Lung (tissue), 12 donors: Measurements from ENCODE around the gene TACR2. TPM values are rescaled to one million over a fixed set of nuclear protein-coding genes. Genes with fewer than 3 reads are reported as not detected.
A peak's percentile ranks its signal among the peaks of the same experiment; 100 is the strongest.

Experiments used
- ATAC-seq: fragments of 200-7000 bp; cut with Tn5 transposase; one replicate; pipeline ENCODE4 v1.9.1; 2020; ENCODE audit warnings: moderate number of reproducible peaks; ENCODE audit not compliant: insufficient read depth, low FRiP score
- DNase-seq, 3 donors: peaks; one replicate each; pipeline ENCODE4 v3.0.0-alpha.2; 2013 to 2017
- H3K27ac ChIP-seq, 2 donors: one replicate each; pipeline ENCODE4 v1.5.1; 2013; ENCODE audit warnings: mild to moderate bottlenecking in 2 of 2, moderate library complexity in 2 of 2, control low read depth in 1 of 2, inconsistent platforms in 1 of 2, low read depth in 1 of 2, low read length in 1 of 2
- H3K27me3 ChIP-seq, 3 donors: one replicate each; pipeline ENCODE4 v1.5.1; 2013; ENCODE audit warnings: low read length in 2 of 3; ENCODE audit not compliant: control insufficient read depth in 3 of 3, insufficient read depth in 3 of 3
- H3K36me3 ChIP-seq, 4 donors: one replicate each; pipeline ENCODE4 v1.5.1; 2013; ENCODE audit warnings: low read length in 4 of 4, mild to moderate bottlenecking in 1 of 4, moderate library complexity in 1 of 4; ENCODE audit not compliant: control insufficient read depth in 4 of 4, insufficient read depth in 4 of 4
- H3K4me1 ChIP-seq, 5 donors: one replicate each; pipeline ENCODE4 v1.5.1; 2013; ENCODE audit warnings: low read length in 5 of 5, mild to moderate bottlenecking in 2 of 5, moderate library complexity in 1 of 5; ENCODE audit not compliant: control insufficient read depth in 5 of 5, insufficient read depth in 5 of 5
- H3K4me3 ChIP-seq: one replicate; pipeline ENCODE4 v1.5.1; 2013; ENCODE audit warnings: mild to moderate bottlenecking, control low read depth, moderate library complexity
- H3K9ac ChIP-seq, 2 donors: one replicate each; pipeline ENCODE4 v1.5.1; 2013; ENCODE audit warnings: low read length in 2 of 2, control low read depth in 1 of 2; ENCODE audit not compliant: insufficient read depth in 1 of 2
- H3K9me3 ChIP-seq, 4 donors: one replicate each; pipeline ENCODE4 v1.5.1; 2013; ENCODE audit warnings: low read length in 3 of 4, mild to moderate bottlenecking in 1 of 4, moderate library complexity in 1 of 4; ENCODE audit not compliant: control insufficient read depth in 4 of 4, insufficient read depth in 3 of 4
- WGBS, 2 donors: extraction: QIAGEN DNeasy Blood & Tissue Kit; methylation state at CpG; one replicate each; pipeline ENCODE4 v1.1.7; 2013; 5-methylcytosine and 5-hydroxymethylcytosine counted together
- polyA plus RNA-seq, 2 donors: library from polyadenylated mRNA; stranded (reverse); fragments of 200-250 nt; gene quantifications; one replicate each; pipeline ENCODE4 v1.2.1, GENCODE V29; 2013
- total RNA-seq, 2 donors: library from RNA; depleted of rRNA in 1 of 2; stranded (reverse); fragments of >200 nt in 1 of 2; gene quantifications; one replicate each; pipeline ENCODE4 v1.2.1, GENCODE V29; 2014 to 2021
- TF ChIP-seq, protein P1 (sequence below): IDR thresholded peaks from 2 replicates; pipeline ENCODE4 v1.5.1; 2012; ENCODE audit warnings: mild to moderate bottlenecking; ENCODE audit errors: control extremely low read depth, extremely low read depth
- donor health status: control.
- donor health status: control.
- donor health status: Bipolar disorder and iron deficiency.
- donor health status: healthy.
- donor health status: DM: yes; HTN: yes; CAD: no.

The TACR2 gene
- total and polyA plus RNA-seq, 4 donors = 0.28 to 0.83 (median 0.50) TPM

DNA sequence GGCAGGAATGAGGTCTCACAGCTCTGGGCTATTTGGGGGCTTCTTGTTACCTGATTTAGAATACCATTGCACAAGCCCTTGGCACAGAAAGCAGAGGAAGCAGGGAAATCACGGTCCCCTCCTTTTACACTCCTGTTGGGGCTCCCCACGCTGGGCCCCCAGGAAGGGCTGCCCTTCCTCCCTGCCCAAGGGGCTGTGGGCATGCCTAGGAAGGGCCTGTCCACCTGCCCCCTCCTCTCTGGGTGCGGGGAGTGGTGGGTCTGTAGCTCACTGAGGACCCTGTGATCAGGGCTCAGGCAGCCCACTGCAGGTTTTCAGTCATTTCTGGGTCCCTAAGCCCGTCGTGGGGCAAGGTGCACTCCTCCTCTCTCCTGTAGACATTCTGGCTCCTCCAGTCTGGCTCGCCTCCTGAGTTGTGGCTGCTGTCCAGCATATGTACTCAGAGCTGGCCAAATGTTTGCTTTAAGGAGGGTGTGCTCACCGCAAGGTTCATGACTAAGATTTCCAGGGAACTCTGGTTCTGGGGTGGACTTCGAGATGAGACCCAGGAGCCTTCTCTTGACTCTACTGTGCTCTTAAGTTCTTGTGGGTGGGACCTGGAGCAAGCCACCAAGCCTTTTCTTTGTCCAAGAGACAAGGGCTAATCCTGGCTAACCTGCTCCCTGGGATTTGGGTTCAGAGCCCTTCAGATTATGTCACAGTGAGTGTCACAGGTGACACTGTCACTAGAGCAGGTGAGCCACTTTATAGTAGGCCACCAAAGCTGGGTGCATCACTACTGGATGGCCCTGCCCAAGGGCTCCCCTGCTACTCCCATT lies 56.0 kb downstream of the TACR2 start:
- no peaks in the 10 kb centered on the region for H3K27me3 ChIP-seq
- H3K36me3 ChIP-seq = peaks cover 2 to 12% (median 8%) of the 10 kb centered on the region in 4 donors
- DNase-seq (peak; percentile 37 to 79 (median 47)), ATAC-seq (peak; percentile 66)
- whole genome bisulfite sequencing, 2 donors = 42 to 63% methylated on average over 8 of the region's 8 CpGs
- peak overlapping the region; percentile 24 to 91 for H3K27ac ChIP-seq
- TF ChIP-seq, protein P1, sequence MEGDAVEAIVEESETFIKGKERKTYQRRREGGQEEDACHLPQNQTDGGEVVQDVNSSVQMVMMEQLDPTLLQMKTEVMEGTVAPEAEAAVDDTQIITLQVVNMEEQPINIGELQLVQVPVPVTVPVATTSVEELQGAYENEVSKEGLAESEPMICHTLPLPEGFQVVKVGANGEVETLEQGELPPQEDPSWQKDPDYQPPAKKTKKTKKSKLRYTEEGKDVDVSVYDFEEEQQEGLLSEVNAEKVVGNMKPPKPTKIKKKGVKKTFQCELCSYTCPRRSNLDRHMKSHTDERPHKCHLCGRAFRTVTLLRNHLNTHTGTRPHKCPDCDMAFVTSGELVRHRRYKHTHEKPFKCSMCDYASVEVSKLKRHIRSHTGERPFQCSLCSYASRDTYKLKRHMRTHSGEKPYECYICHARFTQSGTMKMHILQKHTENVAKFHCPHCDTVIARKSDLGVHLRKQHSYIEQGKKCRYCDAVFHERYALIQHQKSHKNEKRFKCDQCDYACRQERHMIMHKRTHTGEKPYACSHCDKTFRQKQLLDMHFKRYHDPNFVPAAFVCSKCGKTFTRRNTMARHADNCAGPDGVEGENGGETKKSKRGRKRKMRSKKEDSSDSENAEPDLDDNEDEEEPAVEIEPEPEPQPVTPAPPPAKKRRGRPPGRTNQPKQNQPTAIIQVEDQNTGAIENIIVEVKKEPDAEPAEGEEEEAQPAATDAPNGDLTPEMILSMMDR = no peak
- H3K9ac ChIP-seq = no peak overlapping the region
- no peaks in the 10 kb centered on the region for H3K9me3 ChIP-seq
- H3K4me1 ChIP-seq = peaks cover 0 to 32% (median 19%) of the 10 kb centered on the region in 5 donors
- no peak overlapping the region for H3K4me3 ChIP-seq

DNA sequence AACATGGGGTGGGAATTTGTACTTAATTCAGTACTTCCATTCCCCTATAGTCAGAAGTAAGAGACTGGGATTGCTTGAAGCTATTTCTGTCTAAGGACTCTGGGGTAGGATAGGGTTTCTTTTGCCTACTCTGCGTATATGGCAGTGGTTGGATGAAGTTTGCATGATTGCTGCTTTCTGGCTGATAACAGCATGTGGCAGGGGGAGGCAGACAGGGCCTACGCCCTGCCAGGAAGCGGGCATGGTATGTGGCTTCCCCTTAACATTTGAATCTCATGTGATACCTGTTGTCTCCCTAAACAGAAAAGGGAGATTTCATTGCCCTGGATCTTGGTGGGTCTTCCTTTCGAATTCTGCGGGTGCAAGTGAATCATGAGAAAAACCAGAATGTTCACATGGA lies 57.1 kb downstream of the TACR2 start:
- peaks cover 0 to 32% (median 19%) of the 10 kb centered on the region in 5 donors for H3K4me1 ChIP-seq
- ATAC-seq (no peak), DNase-seq (no peak)
- no peaks in the 10 kb centered on the region for H3K9me3 ChIP-seq
- H3K4me3 ChIP-seq = no peak overlapping the region
- peaks cover 0 to 11% (median 6%) of the 10 kb centered on the region in 4 donors for H3K36me3 ChIP-seq
- peak overlapping the region in 1 of 2 donors; percentile 91 for H3K27ac ChIP-seq
- TF ChIP-seq, protein P1 = no peak
- WGBS, 2 donors = 56 to 68% methylated on average over 5 of the region's 5 CpGs
- H3K27me3 ChIP-seq = no peaks in the 10 kb centered on the region
- no peak overlapping the region for H3K9ac ChIP-seq

GRCh38 chr10:69359148-69359547 lies 57.6 kb downstream of the TACR2 start:
- 33 to 56% methylated on average over 3 of the region's 3 CpGs for WGBS, 2 donors
- peaks cover 0 to 32% (median 16%) of the 10 kb centered on the region in 5 donors for H3K4me1 ChIP-seq
- no peak overlapping the region for H3K27ac ChIP-seq
- ATAC-seq = no peak
- DNase-seq = no peak
- peaks cover 0 to 11% (median 6%) of the 10 kb centered on the region in 4 donors for H3K36me3 ChIP-seq
- no peak overlapping the region for H3K9ac ChIP-seq
- H3K4me3 ChIP-seq = no peak overlapping the region
- H3K9me3 ChIP-seq = no peaks in the 10 kb centered on the region
- H3K27me3 ChIP-seq = no peaks in the 10 kb centered on the region
- TF ChIP-seq, protein P1 = no peak
